22Rv1 (cell line): ENCODE results near the gene SPRYD3.

ENCODE experiments used
- CTCF ChIP-seq: fragments of 450-650 bp; IDR thresholded peaks from 2 replicates; pipeline ENCODE4 v1.5.1; 2017; ENCODE audit warnings: mild to moderate bottlenecking
- ZFX ChIP-seq: fragments of 450-650 bp; IDR thresholded peaks from 2 replicates; pipeline ENCODE4 v1.6.1; 2017; ENCODE audit warnings: antibody characterized with exemption, borderline replicate concordance

- no peak for TF ChIP-seq CTCF
- no peak for TF ChIP-seq ZFX
These were observed 14.4 kb downstream of the SPRYD3 start for GRCh38 chr12:53064613-53065436.
